ENCODE measurements around the gene PTPRM.

PTPRM gene

GRCh38 chr18:7567474-7568425 is 634 bp downstream of the PTPRM start:
- DNase-seq, result peak; percentile 59

GRCh38 chr18:7568426-7568825 is 1.3 kb downstream of the PTPRM start:
- no peak for DNase-seq

- DNase-seq, result no peak
These were observed 4.5 kb downstream of the PTPRM start for GRCh38 chr18:7571626-7572025.

- peak; percentile 52 for DNase-seq
These were observed 5.7 kb downstream of the PTPRM start for GRCh38 chr18:7572822-7573221.

GRCh38 chr18:7575465-7576028 is 8.4 kb downstream of the PTPRM start:
- peak; percentile 62 for DNase-seq

GRCh38 chr18:7576077-7576476 is 9.0 kb downstream of the PTPRM start:
- no peak for DNase-seq

GRCh38 chr18:7576685-7577084 is 9.6 kb downstream of the PTPRM start:
- no peak for DNase-seq

- DNase-seq, result no peak
These were observed 10.6 kb downstream of the PTPRM start for GRCh38 chr18:7577706-7578105.

- DNase-seq, result no peak
These were observed 12.2 kb downstream of the PTPRM start for GRCh38 chr18:7579176-7579917.

GRCh38 chr18:7579918-7580542 is 12.9 kb downstream of the PTPRM start:
- DNase-seq, result no peak

- no peak for DNase-seq
These were observed 17.6 kb downstream of the PTPRM start for GRCh38 chr18:7584646-7585275.

GRCh38 chr18:7585276-7585670 is 18.2 kb downstream of the PTPRM start:
- DNase-seq, result no peak

GRCh38 chr18:7586379-7586778 is 19.3 kb downstream of the PTPRM start:
- no peak for DNase-seq

GRCh38 chr18:7590826-7591560 is 23.9 kb downstream of the PTPRM start:
- DNase-seq, result no peak

GRCh38 chr18:7592305-7593071 is 25.4 kb downstream of the PTPRM start:
- peak; percentile 47 for DNase-seq

GRCh38 chr18:7593218-7593819 is 26.2 kb downstream of the PTPRM start:
- DNase-seq, result no peak

- no peak for DNase-seq
These were observed 29.0 kb downstream of the PTPRM start for GRCh38 chr18:7596147-7596546.

GRCh38 chr18:7597500-7597899 is 30.4 kb downstream of the PTPRM start:
- DNase-seq, result no peak

- DNase-seq, result peak; percentile 21
These were observed 31.3 kb downstream of the PTPRM start for GRCh38 chr18:7598167-7599047.

GRCh38 chr18:7600036-7600435 is 32.9 kb downstream of the PTPRM start:
- DNase-seq, result no peak
